Measurements from ENCODE around the gene SLC5A12. TPM values are rescaled to one million over a fixed set of nuclear protein-coding genes. Genes with fewer than 3 reads are reported as not detected.
A peak's percentile ranks its signal among the peaks of the same experiment; 100 is the strongest.

The SLC5A12 gene
- total and polyA plus RNA-seq, 8 donors = 0.24 TPM; not detected in 7

- Histone ChIP-seq H3K4me3 (no peak overlapping the region), H3K36me3 (no peaks in the 10 kb centered on the region), H3K27ac (no peak overlapping the region), H3K4me1 (no peaks in the 10 kb centered on the region), H3K27me3 (no peaks in the 10 kb centered on the region), H3K9me3 (no peaks in the 10 kb centered on the region)
- 28 to 32% methylated on average over 9 of the region's 9 CpGs for WGBS, 2 donors
- DNase-seq (peak in 3 of 6 donors; percentile 12 to 45 (median 17)), FAIRE-seq (peak; percentile 39), ATAC-seq (peak; percentile 69 to 88 (median 86))
- intact Hi-C loops (cut with DNase I) = loop anchor here in 2 of 3 donors (5.0 to 10.0 kb wide), 2 partner anchors 413 to 731 kb away; no protein-coding TSS in a partner anchor
- peak; percentile 41 to 61 (median 45) for TF ChIP-seq CTCF (IDR thresholded peaks at IDR 0.05)
Measured at GRCh38 chr11:26753723-26754504, 32.1 kb upstream of the SLC5A12 start.

- no peak overlapping the region for H3K4me3 ChIP-seq
- no peaks in the 10 kb centered on the region for H3K27me3 ChIP-seq
- no peak for DNase-seq
- TF ChIP-seq CTCF (IDR thresholded peaks at IDR 0.05) = no peak
- no peaks in the 10 kb centered on the region for H3K9me3 ChIP-seq
- no peak overlapping the region for H3K27ac ChIP-seq
- intact Hi-C loops (cut with DNase I) = loop anchor here in 2 of 3 donors (5.0 to 10.0 kb wide), 3 partner anchors 392 to 735 kb away; no protein-coding TSS in a partner anchor
- H3K4me1 ChIP-seq = no peaks in the 10 kb centered on the region
- no peaks in the 10 kb centered on the region for H3K36me3 ChIP-seq
- FAIRE-seq = no peak
- no peak for ATAC-seq
Measured at GRCh38 chr11:26749927-26750326, 28.1 kb upstream of the SLC5A12 start.

- no peak for ATAC-seq
- Histone ChIP-seq H3K27me3 (no peaks in the 10 kb centered on the region), H3K4me1 (no peaks in the 10 kb centered on the region), H3K36me3 (no peaks in the 10 kb centered on the region), H3K27ac (no peak overlapping the region), H3K9me3 (no peaks in the 10 kb centered on the region), H3K4me3 (no peak overlapping the region)
- intact Hi-C loops (cut with DNase I) = no loop called here
- DNase-seq = no peak
- no peak for FAIRE-seq
- TF ChIP-seq CTCF (IDR thresholded peaks at IDR 0.05) = no peak
Measured at GRCh38 chr11:26743622-26744021, 21.8 kb upstream of the SLC5A12 start.

GRCh38 chr11:26742966-26743365 lies 21.1 kb upstream of the SLC5A12 start:
- H3K4me1 ChIP-seq = no peaks in the 10 kb centered on the region
- DNase-seq (no peak), ATAC-seq (no peak), FAIRE-seq (no peak)
- H3K27ac ChIP-seq = no peak overlapping the region
- no peaks in the 10 kb centered on the region for H3K27me3 ChIP-seq
- no peak for TF ChIP-seq CTCF (IDR thresholded peaks at IDR 0.05)
- intact Hi-C loops (cut with DNase I) = no loop called here
- H3K36me3 ChIP-seq = no peaks in the 10 kb centered on the region
- 0 to 56% methylated on average over 1 of the region's 1 CpG for WGBS, 2 donors
- no peaks in the 10 kb centered on the region for H3K9me3 ChIP-seq
- H3K4me3 ChIP-seq = no peak overlapping the region

- Histone ChIP-seq H3K4me1 (no peaks in the 10 kb centered on the region), H3K9me3 (no peaks in the 10 kb centered on the region), H3K27me3 (no peaks in the 10 kb centered on the region), H3K27ac (no peak overlapping the region), H3K4me3 (no peak overlapping the region), H3K36me3 (no peaks in the 10 kb centered on the region)
- TF ChIP-seq CTCF (IDR thresholded peaks at IDR 0.05) = no peak
- ATAC-seq (no peak), DNase-seq (no peak), FAIRE-seq (no peak)
- intact Hi-C loops (cut with DNase I) = no loop called here
- WGBS, 2 donors = 18 to 34% methylated on average over 2 of the region's 2 CpGs
Measured at GRCh38 chr11:26741036-26741435, 19.2 kb upstream of the SLC5A12 start.

All from pancreas (tissue), 10 donors.